ENCODE measurements around the gene NRIP1. TPM values are rescaled to one million over a fixed set of nuclear protein-coding genes. Genes with fewer than 3 reads are reported as not detected.

The NRIP1 gene
- total and polyA plus RNA-seq, 9 of the 15 experiments (the other 6 are each of a cell fraction or from before 2014, with no cell fraction given): 4.3 to 42.8 (median 19.6) TPM

DNA sequence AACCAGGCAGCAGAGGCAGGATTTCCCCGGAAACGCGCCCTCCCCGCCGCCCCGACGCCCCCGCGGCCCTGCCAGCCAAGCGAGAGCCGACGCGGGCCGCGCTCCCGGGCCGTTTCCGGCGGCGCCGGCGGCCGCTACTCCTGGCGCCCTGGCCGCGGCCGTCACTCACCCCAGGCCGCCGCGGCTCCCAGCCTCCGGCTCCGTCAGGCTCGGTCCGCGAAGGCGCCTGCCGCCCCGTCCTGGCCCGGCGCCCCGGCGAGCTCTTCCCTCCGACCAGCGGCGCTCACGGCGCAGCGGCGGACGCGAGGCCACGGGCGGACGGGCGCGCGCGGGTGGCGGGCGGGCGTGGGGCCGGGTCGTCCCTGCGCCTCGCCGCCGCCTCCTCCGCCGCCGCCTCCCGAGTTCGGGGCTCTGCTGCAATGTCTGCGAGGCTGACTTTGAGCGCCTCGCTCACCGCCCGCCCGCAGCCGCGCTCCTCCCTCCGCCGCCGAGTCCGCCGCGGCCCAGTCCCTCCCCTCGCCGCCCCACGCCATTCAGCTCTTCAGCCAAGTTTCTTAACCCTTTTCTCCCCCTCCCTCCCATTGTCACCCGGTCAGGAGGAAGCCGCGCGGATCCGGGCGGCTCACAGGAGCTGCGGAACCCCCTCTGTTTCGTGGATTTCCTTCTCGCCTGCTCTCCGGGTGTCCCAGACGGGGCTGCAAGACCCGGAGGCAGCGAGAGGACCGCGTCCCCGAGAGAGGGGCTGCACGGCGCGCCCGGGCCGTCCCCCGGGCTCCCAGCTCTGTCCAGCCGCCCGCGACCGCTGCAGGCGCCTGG lies at the start of gene NRIP1 (continued):
- TF ChIP-seq ZNF3 (CRISPR knock-in tag; IDR thresholded peaks at IDR 0.05) (no peak), ZC3H11A (IDR thresholded peaks at IDR 0.05; ENCODE audit: low read depth, low read length) (no peak), NCOA1 (IDR thresholded peaks at IDR 0.05; ENCODE audit: low read depth) (peak; percentile 57; the same call in 1 of the 2 replicates), FOXK1 (CRISPR knock-in tag; IDR thresholded peaks at IDR 0.05; ENCODE audit: borderline replicate concordance) (no peak), ATF1 (CRISPR knock-in tag; IDR thresholded peaks at IDR 0.05) (no peak), ATF1 (tag; IDR thresholded peaks at IDR 0.05) (peak; percentile 15; the same call in 1 of the 2 replicates), NR4A1 (CRISPR knock-in tag; IDR thresholded peaks at IDR 0.05) (no peak), NR4A1 (tag; IDR thresholded peaks at IDR 0.05) (no peak), HNRNPK (IDR thresholded peaks at IDR 0.05; ENCODE audit: low read depth, low read length, poor library complexity, severe bottlenecking) (peak; percentile 5)
- TF ChIP-seq, protein P1, sequence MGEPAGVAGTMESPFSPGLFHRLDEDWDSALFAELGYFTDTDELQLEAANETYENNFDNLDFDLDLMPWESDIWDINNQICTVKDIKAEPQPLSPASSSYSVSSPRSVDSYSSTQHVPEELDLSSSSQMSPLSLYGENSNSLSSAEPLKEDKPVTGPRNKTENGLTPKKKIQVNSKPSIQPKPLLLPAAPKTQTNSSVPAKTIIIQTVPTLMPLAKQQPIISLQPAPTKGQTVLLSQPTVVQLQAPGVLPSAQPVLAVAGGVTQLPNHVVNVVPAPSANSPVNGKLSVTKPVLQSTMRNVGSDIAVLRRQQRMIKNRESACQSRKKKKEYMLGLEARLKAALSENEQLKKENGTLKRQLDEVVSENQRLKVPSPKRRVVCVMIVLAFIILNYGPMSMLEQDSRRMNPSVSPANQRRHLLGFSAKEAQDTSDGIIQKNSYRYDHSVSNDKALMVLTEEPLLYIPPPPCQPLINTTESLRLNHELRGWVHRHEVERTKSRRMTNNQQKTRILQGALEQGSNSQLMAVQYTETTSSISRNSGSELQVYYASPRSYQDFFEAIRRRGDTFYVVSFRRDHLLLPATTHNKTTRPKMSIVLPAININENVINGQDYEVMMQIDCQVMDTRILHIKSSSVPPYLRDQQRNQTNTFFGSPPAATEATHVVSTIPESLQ (CRISPR knock-in tag; IDR thresholded peaks at IDR 0.05): peak; percentile 36; the same call in 1 of the 2 replicates
- TF ChIP-seq, protein P2, sequence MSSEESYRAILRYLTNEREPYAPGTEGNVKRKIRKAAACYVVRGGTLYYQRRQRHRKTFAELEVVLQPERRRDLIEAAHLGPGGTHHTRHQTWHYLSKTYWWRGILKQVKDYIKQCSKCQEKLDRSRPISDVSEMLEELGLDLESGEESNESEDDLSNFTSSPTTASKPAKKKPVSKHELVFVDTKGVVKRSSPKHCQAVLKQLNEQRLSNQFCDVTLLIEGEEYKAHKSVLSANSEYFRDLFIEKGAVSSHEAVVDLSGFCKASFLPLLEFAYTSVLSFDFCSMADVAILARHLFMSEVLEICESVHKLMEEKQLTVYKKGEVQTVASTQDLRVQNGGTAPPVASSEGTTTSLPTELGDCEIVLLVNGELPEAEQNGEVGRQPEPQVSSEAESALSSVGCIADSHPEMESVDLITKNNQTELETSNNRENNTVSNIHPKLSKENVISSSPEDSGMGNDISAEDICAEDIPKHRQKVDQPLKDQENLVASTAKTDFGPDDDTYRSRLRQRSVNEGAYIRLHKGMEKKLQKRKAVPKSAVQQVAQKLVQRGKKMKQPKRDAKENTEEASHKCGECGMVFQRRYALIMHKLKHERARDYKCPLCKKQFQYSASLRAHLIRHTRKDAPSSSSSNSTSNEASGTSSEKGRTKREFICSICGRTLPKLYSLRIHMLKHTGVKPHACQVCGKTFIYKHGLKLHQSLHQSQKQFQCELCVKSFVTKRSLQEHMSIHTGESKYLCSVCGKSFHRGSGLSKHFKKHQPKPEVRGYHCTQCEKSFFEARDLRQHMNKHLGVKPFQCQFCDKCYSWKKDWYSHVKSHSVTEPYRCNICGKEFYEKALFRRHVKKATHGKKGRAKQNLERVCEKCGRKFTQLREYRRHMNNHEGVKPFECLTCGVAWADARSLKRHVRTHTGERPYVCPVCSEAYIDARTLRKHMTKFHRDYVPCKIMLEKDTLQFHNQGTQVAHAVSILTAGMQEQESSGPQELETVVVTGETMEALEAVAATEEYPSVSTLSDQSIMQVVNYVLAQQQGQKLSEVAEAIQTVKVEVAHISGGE (CRISPR knock-in tag; IDR thresholded peaks at IDR 0.05): 0 out of 6 replicates have a peak, but pooled peaks of 1 of the 3 experiments have one; percentile 11
- TF ChIP-seq, protein P3, sequence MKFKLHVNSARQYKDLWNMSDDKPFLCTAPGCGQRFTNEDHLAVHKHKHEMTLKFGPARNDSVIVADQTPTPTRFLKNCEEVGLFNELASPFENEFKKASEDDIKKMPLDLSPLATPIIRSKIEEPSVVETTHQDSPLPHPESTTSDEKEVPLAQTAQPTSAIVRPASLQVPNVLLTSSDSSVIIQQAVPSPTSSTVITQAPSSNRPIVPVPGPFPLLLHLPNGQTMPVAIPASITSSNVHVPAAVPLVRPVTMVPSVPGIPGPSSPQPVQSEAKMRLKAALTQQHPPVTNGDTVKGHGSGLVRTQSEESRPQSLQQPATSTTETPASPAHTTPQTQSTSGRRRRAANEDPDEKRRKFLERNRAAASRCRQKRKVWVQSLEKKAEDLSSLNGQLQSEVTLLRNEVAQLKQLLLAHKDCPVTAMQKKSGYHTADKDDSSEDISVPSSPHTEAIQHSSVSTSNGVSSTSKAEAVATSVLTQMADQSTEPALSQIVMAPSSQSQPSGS (CRISPR knock-in tag; IDR thresholded peaks at IDR 0.05): no peak
- TF ChIP-seq, protein P4, sequence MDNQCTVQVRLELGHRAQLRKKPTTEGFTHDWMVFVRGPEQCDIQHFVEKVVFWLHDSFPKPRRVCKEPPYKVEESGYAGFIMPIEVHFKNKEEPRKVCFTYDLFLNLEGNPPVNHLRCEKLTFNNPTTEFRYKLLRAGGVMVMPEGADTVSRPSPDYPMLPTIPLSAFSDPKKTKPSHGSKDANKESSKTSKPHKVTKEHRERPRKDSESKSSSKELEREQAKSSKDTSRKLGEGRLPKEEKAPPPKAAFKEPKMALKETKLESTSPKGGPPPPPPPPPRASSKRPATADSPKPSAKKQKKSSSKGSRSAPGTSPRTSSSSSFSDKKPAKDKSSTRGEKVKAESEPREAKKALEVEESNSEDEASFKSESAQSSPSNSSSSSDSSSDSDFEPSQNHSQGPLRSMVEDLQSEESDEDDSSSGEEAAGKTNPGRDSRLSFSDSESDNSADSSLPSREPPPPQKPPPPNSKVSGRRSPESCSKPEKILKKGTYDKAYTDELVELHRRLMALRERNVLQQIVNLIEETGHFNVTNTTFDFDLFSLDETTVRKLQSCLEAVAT (IDR thresholded peaks at IDR 0.05): peak in 1 of 2 experiments; percentile 99; a peak in 2 of 4 replicates
- TF ChIP-seq, protein P5, sequence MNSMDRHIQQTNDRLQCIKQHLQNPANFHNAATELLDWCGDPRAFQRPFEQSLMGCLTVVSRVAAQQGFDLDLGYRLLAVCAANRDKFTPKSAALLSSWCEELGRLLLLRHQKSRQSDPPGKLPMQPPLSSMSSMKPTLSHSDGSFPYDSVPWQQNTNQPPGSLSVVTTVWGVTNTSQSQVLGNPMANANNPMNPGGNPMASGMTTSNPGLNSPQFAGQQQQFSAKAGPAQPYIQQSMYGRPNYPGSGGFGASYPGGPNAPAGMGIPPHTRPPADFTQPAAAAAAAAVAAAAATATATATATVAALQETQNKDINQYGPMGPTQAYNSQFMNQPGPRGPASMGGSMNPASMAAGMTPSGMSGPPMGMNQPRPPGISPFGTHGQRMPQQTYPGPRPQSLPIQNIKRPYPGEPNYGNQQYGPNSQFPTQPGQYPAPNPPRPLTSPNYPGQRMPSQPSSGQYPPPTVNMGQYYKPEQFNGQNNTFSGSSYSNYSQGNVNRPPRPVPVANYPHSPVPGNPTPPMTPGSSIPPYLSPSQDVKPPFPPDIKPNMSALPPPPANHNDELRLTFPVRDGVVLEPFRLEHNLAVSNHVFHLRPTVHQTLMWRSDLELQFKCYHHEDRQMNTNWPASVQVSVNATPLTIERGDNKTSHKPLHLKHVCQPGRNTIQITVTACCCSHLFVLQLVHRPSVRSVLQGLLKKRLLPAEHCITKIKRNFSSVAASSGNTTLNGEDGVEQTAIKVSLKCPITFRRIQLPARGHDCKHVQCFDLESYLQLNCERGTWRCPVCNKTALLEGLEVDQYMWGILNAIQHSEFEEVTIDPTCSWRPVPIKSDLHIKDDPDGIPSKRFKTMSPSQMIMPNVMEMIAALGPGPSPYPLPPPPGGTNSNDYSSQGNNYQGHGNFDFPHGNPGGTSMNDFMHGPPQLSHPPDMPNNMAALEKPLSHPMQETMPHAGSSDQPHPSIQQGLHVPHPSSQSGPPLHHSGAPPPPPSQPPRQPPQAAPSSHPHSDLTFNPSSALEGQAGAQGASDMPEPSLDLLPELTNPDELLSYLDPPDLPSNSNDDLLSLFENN (IDR thresholded peaks at IDR 0.05; ENCODE audit: low read depth in 2 of 2, low read length in 2 of 2): peak in 1 of 2 experiments; percentile 84; a peak in 3 of 4 replicates

Measured in K562 (cell line).